HCT116 (cell line): ENCODE results near the gene STK39. TPM values are rescaled to one million over a fixed set of nuclear protein-coding genes. Genes with fewer than 3 reads are reported as not detected.

Experiments used
- ATAC-seq: fragments of 200-7000 bp; cut with Tn5 transposase; 2 replicates; pipeline ENCODE4 v1.9.1; 2020; ENCODE audit warnings: mild to moderate bottlenecking, moderate library complexity
- BruUV-seq: library from RNA; stranded (reverse); fragments of 400-500 nt; replicated peaks from 2 replicates; lab custom pipeline; 2021; lab: Mats Ljungman, UMichigan
- CTCF ChIA-PET: fragments of 300-600 bp; sonication (Branson Sonifier 250); formaldehyde crosslinking; loops from one replicate; lab custom pipeline; 2021; ENCODE audit warnings: antibody characterized with exemption; lab: Charles Lee
- POLR2A ChIA-PET: fragments of 300-600, 350-600 bp; sonication (Branson Sonifier 250); formaldehyde crosslinking; loops from one replicate; lab custom pipeline; 2021; ENCODE audit warnings: antibody characterized with exemption; lab: Charles Lee
- RAD21 ChIA-PET, 2 experiments: fragments of 300-600 bp; sonication (Branson Sonifier 250); formaldehyde crosslinking; loops; one replicate each; lab custom pipeline; 2023; ENCODE audit warnings: low total read pairs in 2 of 2; ENCODE audit not compliant: uncharacterized antibody in 2 of 2, unreplicated experiment in 2 of 2, low non-redundant PET in 1 of 2; lab: Charles Lee
- DNase-seq: peaks from one replicate; pipeline ENCODE4 v3.0.0-alpha.2; 2010; ENCODE audit warnings: low read depth, low spot score
- H2AFZ ChIP-seq: fragments of 200-600 bp; shearing (Covaris generic), sonication (generic); 2 replicates; pipeline ENCODE4 v1.6.1; 2017; ENCODE audit warnings: low read depth, mixed run types, mixed read lengths, antibody characterized with exemption, low read length; ENCODE audit not compliant: poor library complexity, severe bottlenecking
- H3K27ac ChIP-seq: 2 replicates; pipeline ENCODE4 v1.5.1; 2012; ENCODE audit warnings: low read depth, low read length
- H3K27me3 ChIP-seq: fragments of 200-600 bp; sonication (generic); 2 replicates; pipeline ENCODE4 v1.6.1; 2016; ENCODE audit warnings: mixed run types, low read length, mixed read lengths; ENCODE audit not compliant: insufficient read depth
- H3K36me3 ChIP-seq, 2 experiments: fragments of 200-500 bp in 1 of 2; fragments of 200-600 bp in 1 of 2; sonication (Bioruptor generic) in 1 of 2; sonication (generic) in 1 of 2; 2 replicates each; pipeline versions ENCODE4 v1.5.1 to v1.6.1; 2014 to 2016; ENCODE audit warnings: low read length in 2 of 2, inconsistent platforms in 1 of 2, mixed read lengths in 1 of 2, mixed run types in 1 of 2; ENCODE audit not compliant: insufficient read depth in 2 of 2, control insufficient read depth in 1 of 2
- H3K4me1 ChIP-seq, 2 experiments: fragments of 200-600 bp in 1 of 2; sonication (generic) in 1 of 2; 2 replicates each; pipeline versions ENCODE4 v1.5.1 to v1.6.1; 2012 to 2017; ENCODE audit warnings: low read length in 2 of 2, inconsistent platforms in 1 of 2, mild to moderate bottlenecking in 1 of 2, mixed read lengths in 1 of 2, mixed run types in 1 of 2, moderate library complexity in 1 of 2; ENCODE audit not compliant: insufficient read depth in 2 of 2, control insufficient read depth in 1 of 2
- H3K4me2 ChIP-seq: fragments of 200-600 bp; sonication (generic); 2 replicates; pipeline ENCODE4 v1.6.1; 2017; ENCODE audit warnings: mixed run types, low read length, mixed read lengths
- H3K4me3 ChIP-seq, 2 experiments: fragments of 200-600 bp in 1 of 2; sonication (generic) in 1 of 2; replicated peaks in 1 of 2; 2 replicates each; pipeline ENCODE4 v1.5.1; 2011 to 2016; ENCODE audit warnings: low read length in 2 of 2, control low read depth in 1 of 2, low read depth in 1 of 2, mild to moderate bottlenecking in 1 of 2, mixed read lengths in 1 of 2, mixed run types in 1 of 2
- H3K79me2 ChIP-seq: fragments of 200-600 bp; sonication (generic); 2 replicates; pipeline ENCODE4 v1.6.1; 2017; ENCODE audit warnings: mild to moderate bottlenecking, mixed run types, low read length, moderate library complexity, mixed read lengths; ENCODE audit not compliant: insufficient read depth
- H3K9ac ChIP-seq: fragments of 200-600 bp; sonication (generic); 2 replicates; pipeline ENCODE4 v1.6.1; 2016; ENCODE audit warnings: low read length, mixed read lengths
- H3K9me2 ChIP-seq: fragments of 200-600 bp; sonication (generic), shearing (Covaris generic); 2 replicates; pipeline ENCODE4 v1.6.1; 2017; ENCODE audit warnings: mixed run types, mild to moderate bottlenecking, moderate library complexity; ENCODE audit not compliant: insufficient read depth
- H3K9me3 ChIP-seq, 2 experiments: fragments of 200-500 bp in 1 of 2; fragments of 200-600 bp in 1 of 2; sonication (Bioruptor generic) in 1 of 2; sonication (generic) in 1 of 2; 2 replicates each; pipeline ENCODE4 v1.6.1; 2014 to 2017; ENCODE audit warnings: low read length in 2 of 2, mixed read lengths in 2 of 2, inconsistent platforms in 1 of 2, low read depth in 1 of 2, mild to moderate bottlenecking in 1 of 2, mixed run types in 1 of 2, moderate library complexity in 1 of 2; ENCODE audit not compliant: control insufficient read depth in 1 of 2, insufficient read depth in 1 of 2
- H4K20me1 ChIP-seq: fragments of 200-600 bp; sonication (generic), shearing (Covaris generic); 2 replicates; pipeline ENCODE4 v1.6.1; 2017; ENCODE audit warnings: mixed run types, mild to moderate bottlenecking, moderate library complexity; ENCODE audit not compliant: insufficient read depth
- ELF1 ChIP-seq: IDR thresholded peaks from 2 replicates; pipeline ENCODE4 v1.6.1; 2012; ENCODE audit warnings: low read depth, borderline replicate concordance
- JUND ChIP-seq: IDR thresholded peaks from 2 replicates; pipeline ENCODE4 v1.6.1; 2012
- POLR2AphosphoS5 ChIP-seq: IDR thresholded peaks from 2 replicates; pipeline ENCODE4 v1.6.1; 2011; ENCODE audit warnings: mild to moderate bottlenecking, low read depth, low read length, moderate library complexity
- RAD21 ChIP-seq: IDR thresholded peaks from 2 replicates; pipeline ENCODE4 v1.6.1; 2012; ENCODE audit warnings: low read depth, mild to moderate bottlenecking
- SIN3A ChIP-seq: IDR thresholded peaks from 2 replicates; pipeline ENCODE4 v1.6.1; 2012; ENCODE audit warnings: low read depth
- YY1 ChIP-seq: IDR thresholded peaks from 2 replicates; pipeline ENCODE4 v1.6.1; 2011; ENCODE audit warnings: low read length, low read depth, moderate library complexity, mild to moderate bottlenecking; ENCODE audit not compliant: insufficient replicate concordance; ENCODE audit errors: extremely low read depth
- ZFX ChIP-seq: fragments of 450-650 bp; IDR thresholded peaks from 2 replicates; pipeline ENCODE4 v1.6.1; 2017
- intact Hi-C: fragments of 100-400 bp; cut with micrococcal nuclease; formaldehyde crosslinking; loops from 2 replicates; pipeline ENCODE4 v1.10.0; 2022
- total RNA-seq: library from RNA; stranded (reverse); gene quantifications from one replicate; pipeline ENCODE4 v1.2.1, GENCODE V29; 2021; ENCODE audit not compliant: unreplicated experiment
- TF ChIP-seq, protein P1 (sequence below): IDR thresholded peaks from 2 replicates; pipeline ENCODE4 v1.6.1; 2011; ENCODE audit warnings: mild to moderate bottlenecking, low read length, moderate library complexity; ENCODE audit not compliant: insufficient replicate concordance; ENCODE audit errors: extremely low read depth

The STK39 gene
- total RNA-seq, 1 experiment from 2014 or later, result 118 TPM

DNA sequence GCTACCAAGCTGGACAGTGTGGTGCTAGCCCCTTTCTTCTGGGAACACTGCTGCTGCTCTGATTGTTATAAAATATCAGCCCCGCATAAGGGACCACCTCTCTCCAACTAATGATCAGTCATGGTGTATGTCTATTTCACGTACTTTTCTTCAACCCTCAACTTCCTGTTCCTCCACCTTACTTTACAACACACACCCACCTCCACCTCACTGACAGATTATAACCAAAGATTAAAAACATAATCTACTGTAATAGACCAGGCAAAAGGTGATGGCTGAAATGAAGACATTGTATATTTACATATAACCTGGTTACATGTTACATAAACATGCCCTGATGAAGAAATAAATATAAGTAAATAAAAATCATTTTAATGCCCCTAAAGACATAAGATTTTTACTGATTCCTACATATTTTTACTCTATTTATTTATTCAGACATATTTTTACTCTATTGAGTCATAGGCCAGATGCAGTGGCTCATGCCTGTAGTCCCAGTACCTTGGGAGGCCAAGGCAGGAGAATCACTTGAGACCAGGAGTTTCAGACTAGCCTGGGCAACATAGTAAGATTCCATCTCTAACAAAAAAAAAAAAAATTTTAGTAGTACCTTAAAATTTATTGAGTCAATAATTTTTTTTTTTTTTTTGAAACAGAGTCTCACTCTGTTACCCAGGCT, 12.8 kb downstream of the STK39 start:
- Histone ChIP-seq H3K4me2 (no peak overlapping the region), H4K20me1 (no peaks in the 10 kb centered on the region), H3K4me1 (peaks cover 3 to 23% of the 10 kb centered on the region in 2 experiments; a peak in 2 of 4 replicates), H3K9me3 (no peaks in the 10 kb centered on the region; a peak in 1 of 4 replicates), H3K27me3 (no peaks in the 10 kb centered on the region), H3K9me2 (no peaks in the 10 kb centered on the region), H3K36me3 (peaks cover 0 to 35% of the 10 kb centered on the region in 2 experiments; a peak in 2 of 4 replicates), H3K4me3 (no peak overlapping the region), H3K79me2 (peaks cover 79% of the 10 kb centered on the region), H2AFZ (no peak overlapping the region), H3K27ac (no peak overlapping the region), H3K9ac (no peak overlapping the region)
- no TSS peak for BruUV-seq
- ATAC-seq (no peak; the same call in 1 of the 2 replicates), DNase-seq (no peak)
- CTCF ChIA-PET, result no interaction called here
- no peak for TF ChIP-seq POLR2AphosphoS5
- intact Hi-C loops, result no loop called here
- RAD21 ChIA-PET, result no interaction called here
- POLR2A ChIA-PET, result no interaction called here

DNA sequence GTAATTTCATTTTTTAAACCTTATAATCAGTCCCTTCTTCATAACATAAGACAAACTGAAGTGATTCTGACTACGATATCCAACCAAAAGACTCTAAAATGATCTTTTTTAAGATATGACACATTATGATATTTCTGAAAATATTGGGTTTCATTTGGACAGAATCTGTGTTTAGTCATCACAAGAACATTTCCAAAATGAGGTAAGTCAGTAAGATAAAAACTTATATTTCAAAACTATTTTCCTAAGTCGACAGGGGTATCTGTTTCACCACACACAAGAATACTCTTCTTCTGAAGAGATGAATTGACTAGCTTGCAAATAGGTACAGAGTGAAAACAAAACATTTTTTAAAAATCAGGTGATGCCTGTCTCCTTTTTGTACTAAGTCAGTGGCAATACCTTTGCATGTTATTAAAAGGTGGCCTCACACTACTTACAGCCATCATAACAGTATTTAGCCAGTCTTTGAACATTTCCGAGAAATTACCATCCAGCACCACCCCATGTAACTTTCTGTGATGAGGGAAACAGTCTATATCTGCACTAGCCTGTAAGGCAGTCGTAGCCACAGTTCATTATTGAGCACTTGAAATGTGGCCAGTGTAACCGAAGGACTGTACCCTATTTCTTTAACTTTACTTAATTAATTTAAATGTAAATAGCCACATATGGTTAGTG, 13.5 kb downstream of the STK39 start:
- RAD21 ChIA-PET, result no interaction called here

More for the DNA sequence above, 13.5 kb downstream of the STK39 start:
- no peak overlapping the region for H3K9ac ChIP-seq
- peaks cover 0 to 37% of the 10 kb centered on the region in 2 experiments; a peak in 2 of 4 replicates for H3K36me3 ChIP-seq
- no peaks in the 10 kb centered on the region for H3K27me3 ChIP-seq
- no peaks in the 10 kb centered on the region for H3K9me2 ChIP-seq
- peaks cover 3 to 21% of the 10 kb centered on the region in 2 experiments; a peak in 2 of 4 replicates for H3K4me1 ChIP-seq
- no peak overlapping the region for H2AFZ ChIP-seq
- H4K20me1 ChIP-seq, result no peaks in the 10 kb centered on the region
- no TSS peak for BruUV-seq
- intact Hi-C loops, result no loop called here
- H3K27ac ChIP-seq, result no peak overlapping the region
- TF ChIP-seq ZFX (no peak), YY1 (no peak), RAD21 (no peak), SIN3A (no peak), ELF1 (no peak), JUND (no peak)
- TF ChIP-seq, protein P1, sequence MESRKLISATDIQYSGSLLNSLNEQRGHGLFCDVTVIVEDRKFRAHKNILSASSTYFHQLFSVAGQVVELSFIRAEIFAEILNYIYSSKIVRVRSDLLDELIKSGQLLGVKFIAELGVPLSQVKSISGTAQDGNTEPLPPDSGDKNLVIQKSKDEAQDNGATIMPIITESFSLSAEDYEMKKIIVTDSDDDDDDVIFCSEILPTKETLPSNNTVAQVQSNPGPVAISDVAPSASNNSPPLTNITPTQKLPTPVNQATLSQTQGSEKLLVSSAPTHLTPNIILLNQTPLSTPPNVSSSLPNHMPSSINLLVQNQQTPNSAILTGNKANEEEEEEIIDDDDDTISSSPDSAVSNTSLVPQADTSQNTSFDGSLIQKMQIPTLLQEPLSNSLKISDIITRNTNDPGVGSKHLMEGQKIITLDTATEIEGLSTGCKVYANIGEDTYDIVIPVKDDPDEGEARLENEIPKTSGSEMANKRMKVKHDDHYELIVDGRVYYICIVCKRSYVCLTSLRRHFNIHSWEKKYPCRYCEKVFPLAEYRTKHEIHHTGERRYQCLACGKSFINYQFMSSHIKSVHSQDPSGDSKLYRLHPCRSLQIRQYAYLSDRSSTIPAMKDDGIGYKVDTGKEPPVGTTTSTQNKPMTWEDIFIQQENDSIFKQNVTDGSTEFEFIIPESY, result no peak
- TF ChIP-seq, all 23 proteins: peak for 0
- Histone ChIP-seq H3K79me2 (peaks cover 79% of the 10 kb centered on the region), H3K4me3 (no peak overlapping the region), H3K4me2 (no peak overlapping the region), H3K9me3 (no peaks in the 10 kb centered on the region; a peak in 1 of 4 replicates)
- CTCF ChIA-PET, result no interaction called here
- ATAC-seq (no peak; the same call in 1 of the 2 replicates), DNase-seq (no peak)
- POLR2A ChIA-PET, result no interaction called here
